IMR-90 (cell line): ENCODE measurements around the gene KCNE4.

Experiments
- CEBPB ChIP-seq: IDR thresholded peaks from 2 replicates; pipeline ENCODE4 v1.6.1; 2012; ENCODE audit warnings: low read depth, low read length, improper control_type of control experiment
- CTCF ChIP-seq: conservative IDR thresholded peaks from 2 replicates; pipeline ENCODE4 v1.5.1; 2012; ENCODE audit warnings: mild to moderate bottlenecking, low read depth, low read length, improper control_type of control experiment
- FOS ChIP-seq: fragments of 150-350 bp; IDR thresholded peaks from 2 replicates; pipeline ENCODE4 v1.6.1; 2016; ENCODE audit warnings: low read depth, low read length
- MAZ ChIP-seq: IDR thresholded peaks from 2 replicates; pipeline ENCODE4 v1.6.1; 2012; ENCODE audit warnings: low read depth, mild to moderate bottlenecking, low read length, improper control_type of control experiment, moderate library complexity, borderline replicate concordance
- POLR2A ChIP-seq: IDR thresholded peaks from 2 replicates; pipeline ENCODE4 v1.6.1; 2012; ENCODE audit warnings: mild to moderate bottlenecking, low read depth, low read length
- RFX5 ChIP-seq: IDR thresholded peaks from 2 replicates; pipeline ENCODE4 v1.8.0; 2012; ENCODE audit warnings: low read depth, mild to moderate bottlenecking, low read length, moderate library complexity
- USF2 ChIP-seq: fragments of 150-350 bp; IDR thresholded peaks from 2 replicates; pipeline ENCODE4 v1.6.1; 2017; ENCODE audit warnings: mild to moderate bottlenecking, antibody characterized with exemption, low read length, low read depth

GRCh38 chr2:223090039-223090438 lies 38.0 kb downstream of the KCNE4 start:
- TF ChIP-seq POLR2A: no peak
- no peak for TF ChIP-seq CTCF
- no peak for TF ChIP-seq RFX5
- no peak for TF ChIP-seq MAZ
- TF ChIP-seq FOS: no peak
- TF ChIP-seq USF2: no peak
- TF ChIP-seq CEBPB: no peak
